H1 (cell line): ENCODE measurements around the gene CELF1.

Experiments
- CBX5 ChIP-seq: fragments of 300-800, 300-1000 bp; sonication (generic); IDR thresholded peaks from 2 replicates; pipeline ENCODE4 v1.7.1; 2016; ENCODE audit warnings: antibody characterized with exemption, low read length, low read depth
- EZH2 ChIP-seq: fragments of 200-600 bp; sonication (generic); IDR thresholded peaks from 2 replicates; pipeline ENCODE4 v1.7.1; 2012; ENCODE audit warnings: low read depth, mild to moderate bottlenecking, moderate library complexity, low read length, inconsistent platforms; ENCODE audit not compliant: severe bottlenecking
- POLR2A ChIP-seq, 2 experiments: IDR thresholded peaks; 1 replicate in 1 of 2; 2 replicates in 1 of 2; pipeline ENCODE4 v1.6.1; 2011; ENCODE audit warnings: low read depth in 2 of 2, low read length in 2 of 2, mild to moderate bottlenecking in 2 of 2; ENCODE audit errors: control extremely low read depth in 1 of 2
- SUZ12 ChIP-seq: fragments of 200-600 bp; sonication (generic); IDR thresholded peaks from 2 replicates; pipeline ENCODE4 v1.6.1; 2012; ENCODE audit warnings: mild to moderate bottlenecking, inconsistent platforms, low read length, moderate library complexity, mixed read lengths
- TF ChIP-seq, protein P1 (sequence below), 3 experiments: IDR thresholded peaks; 1 replicate in 2 of 3; 2 replicates in 1 of 3; pipeline versions ENCODE4 v1.5.1 to v1.6.1; 2011; ENCODE audit warnings: low read length in 3 of 3, mild to moderate bottlenecking in 3 of 3, inconsistent platforms in 2 of 3, low read depth in 1 of 3, moderate library complexity in 1 of 3; ENCODE audit not compliant: insufficient read depth in 1 of 3; ENCODE audit errors: control extremely low read depth in 1 of 3
- TF ChIP-seq, protein P2 (sequence below): IDR thresholded peaks from 2 replicates; pipeline ENCODE4 v1.6.1; 2011; ENCODE audit warnings: low read length, improper control_type of control experiment

DNA sequence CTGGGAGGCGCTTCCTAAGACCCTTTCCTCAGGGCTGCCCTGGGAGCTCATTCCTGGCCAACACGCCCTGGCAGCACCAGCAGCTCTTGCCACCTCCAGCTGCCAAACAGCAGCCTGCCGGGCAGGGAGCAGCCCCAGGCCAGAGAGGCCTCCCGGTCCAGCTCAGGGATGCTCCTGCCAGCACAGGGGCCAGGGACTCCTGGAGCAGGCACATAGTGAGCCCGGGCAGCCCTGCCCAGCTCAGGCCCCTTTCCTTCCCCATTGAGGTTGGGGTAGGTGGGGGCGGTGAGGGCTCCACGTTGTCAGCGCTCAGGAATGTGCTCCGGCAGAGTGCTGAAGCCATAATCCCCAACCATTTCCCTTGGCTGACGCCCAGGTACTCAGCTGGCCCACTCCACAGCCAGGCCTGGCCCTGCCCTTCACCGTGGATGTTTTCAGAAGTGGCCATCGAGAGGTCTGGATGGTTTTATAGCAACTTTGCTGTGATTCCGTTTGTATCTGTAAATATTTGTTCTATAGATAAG, 136.9 kb downstream of the CELF1 start:
- TF ChIP-seq, protein P1, sequence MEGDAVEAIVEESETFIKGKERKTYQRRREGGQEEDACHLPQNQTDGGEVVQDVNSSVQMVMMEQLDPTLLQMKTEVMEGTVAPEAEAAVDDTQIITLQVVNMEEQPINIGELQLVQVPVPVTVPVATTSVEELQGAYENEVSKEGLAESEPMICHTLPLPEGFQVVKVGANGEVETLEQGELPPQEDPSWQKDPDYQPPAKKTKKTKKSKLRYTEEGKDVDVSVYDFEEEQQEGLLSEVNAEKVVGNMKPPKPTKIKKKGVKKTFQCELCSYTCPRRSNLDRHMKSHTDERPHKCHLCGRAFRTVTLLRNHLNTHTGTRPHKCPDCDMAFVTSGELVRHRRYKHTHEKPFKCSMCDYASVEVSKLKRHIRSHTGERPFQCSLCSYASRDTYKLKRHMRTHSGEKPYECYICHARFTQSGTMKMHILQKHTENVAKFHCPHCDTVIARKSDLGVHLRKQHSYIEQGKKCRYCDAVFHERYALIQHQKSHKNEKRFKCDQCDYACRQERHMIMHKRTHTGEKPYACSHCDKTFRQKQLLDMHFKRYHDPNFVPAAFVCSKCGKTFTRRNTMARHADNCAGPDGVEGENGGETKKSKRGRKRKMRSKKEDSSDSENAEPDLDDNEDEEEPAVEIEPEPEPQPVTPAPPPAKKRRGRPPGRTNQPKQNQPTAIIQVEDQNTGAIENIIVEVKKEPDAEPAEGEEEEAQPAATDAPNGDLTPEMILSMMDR (IDR thresholded peaks at IDR 0.05; ENCODE audit: control extremely low read depth in 1 of 3, insufficient read depth in 1 of 3, low read depth in 1 of 3, low read length in 3 of 3) = no peak
- no peak; a peak in 2 of 3 replicates for TF ChIP-seq POLR2A (IDR thresholded peaks at IDR 0.05; ENCODE audit: control extremely low read depth in 1 of 2, low read depth in 2 of 2, low read length in 2 of 2)
- TF ChIP-seq EZH2 = no peak
- no peak for TF ChIP-seq SUZ12
- no peak for TF ChIP-seq CBX5
- TF ChIP-seq, protein P2, sequence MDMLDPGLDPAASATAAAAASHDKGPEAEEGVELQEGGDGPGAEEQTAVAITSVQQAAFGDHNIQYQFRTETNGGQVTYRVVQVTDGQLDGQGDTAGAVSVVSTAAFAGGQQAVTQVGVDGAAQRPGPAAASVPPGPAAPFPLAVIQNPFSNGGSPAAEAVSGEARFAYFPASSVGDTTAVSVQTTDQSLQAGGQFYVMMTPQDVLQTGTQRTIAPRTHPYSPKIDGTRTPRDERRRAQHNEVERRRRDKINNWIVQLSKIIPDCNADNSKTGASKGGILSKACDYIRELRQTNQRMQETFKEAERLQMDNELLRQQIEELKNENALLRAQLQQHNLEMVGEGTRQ = no peak
